8988T (cell line): ENCODE results near the gene RGR.

Experiments used
- DNase-seq: peaks from one replicate; pipeline ENCODE4 v3.0.0; 2011

The RGR gene

GRCh38 chr10:84224411-84225028 lies 20.3 kb upstream of the RGR start:
- no peak for DNase-seq

GRCh38 chr10:84225427-84226173 lies 19.3 kb upstream of the RGR start, which contains the start of gene LRIT2:
Gene LRIT2 (minus strand): TSS chr10:84225544. CDS start chr10:84225520, 24 bp downstream.
- no peak for DNase-seq

GRCh38 chr10:84226616-84227015 lies 18.2 kb upstream of the RGR start:
- no peak for DNase-seq

- DNase-seq, result no peak
Measured at GRCh38 chr10:84227810-84228209, 17.0 kb upstream of the RGR start.

GRCh38 chr10:84230359-84230758 lies 14.5 kb upstream of the RGR start:
- no peak for DNase-seq

GRCh38 chr10:84232376-84232775 lies 12.5 kb upstream of the RGR start:
- DNase-seq, result no peak

- no peak for DNase-seq
Measured at GRCh38 chr10:84233940-84234339, 10.9 kb upstream of the RGR start.

- no peak for DNase-seq
Measured at GRCh38 chr10:84234479-84234878, 10.4 kb upstream of the RGR start.

- DNase-seq, result no peak
Measured at GRCh38 chr10:84235096-84235495, 9.8 kb upstream of the RGR start.

GRCh38 chr10:84236807-84237198 lies 8.1 kb upstream of the RGR start:
- DNase-seq, result no peak

- DNase-seq, result no peak
Measured at GRCh38 chr10:84237199-84238051, 7.4 kb upstream of the RGR start.

GRCh38 chr10:84238909-84239308 lies 5.9 kb upstream of the RGR start:
- DNase-seq, result no peak

- DNase-seq, result no peak
Measured at GRCh38 chr10:84241185-84241790, 3.6 kb upstream of the RGR start, which contains the start of gene LRIT1. Gene LRIT1 (minus strand): TSS chr10:84241546. CDS start chr10:84241439, 107 bp downstream.

- DNase-seq, result no peak
Measured at GRCh38 chr10:84243759-84244158, 1.1 kb upstream of the RGR start.

GRCh38 chr10:84247496-84247895 lies 2.6 kb downstream of the RGR start:
- DNase-seq, result no peak

GRCh38 chr10:84248794-84249193 lies 3.9 kb downstream of the RGR start:
- no peak for DNase-seq

- DNase-seq, result no peak
Measured at GRCh38 chr10:84254552-84255478, 10.0 kb downstream of the RGR start.

- no peak for DNase-seq
Measured at GRCh38 chr10:84256510-84257342, 11.9 kb downstream of the RGR start.

GRCh38 chr10:84257343-84258020 lies 12.6 kb downstream of the RGR start:
- DNase-seq, result no peak

GRCh38 chr10:84258034-84258695 lies 13.3 kb downstream of the RGR start:
- DNase-seq, result no peak
